Colonic mucosa (tissue), 4 donors: ENCODE data around the gene APPBP2. TPM values are rescaled to one million over a fixed set of nuclear protein-coding genes. Genes with fewer than 3 reads are reported as not detected.
"Not testable (repeated sequence)": the region's sequence is repeated elsewhere in the genome, so short reads cannot be mapped to it uniquely, and the experiment has no call there.

Experiments used
- DNase-seq: peaks from one replicate; pipeline ENCODE4 v3.0.0-alpha.2; 2020
- H3K27ac ChIP-seq: fragments of 200-600 bp; one replicate; pipeline ENCODE4 v1.8.0; 2021
- H3K27me3 ChIP-seq: fragments of 200-600 bp; one replicate; pipeline ENCODE4 v1.8.0; 2021
- H3K36me3 ChIP-seq: fragments of 200-600 bp; one replicate; pipeline ENCODE4 v1.8.0; 2021
- H3K4me1 ChIP-seq: fragments of 200-600 bp; one replicate; pipeline ENCODE4 v1.8.0; 2021; ENCODE audit warnings: mild to moderate bottlenecking
- H3K4me3 ChIP-seq: fragments of 200-600 bp; one replicate; pipeline ENCODE4 v1.8.0; 2021
- H3K9ac ChIP-seq, 2 donors: one replicate each; pipeline ENCODE4 v1.7.0; 2013; ENCODE audit warnings: control low read depth in 2 of 2, low read depth in 2 of 2, low read length in 2 of 2
- H3K9me3 ChIP-seq: fragments of 200-600 bp; one replicate; pipeline ENCODE4 v1.8.0; 2021
- CTCF ChIP-seq: fragments of 200-600 bp; IDR thresholded peaks from one replicate; pipeline ENCODE4 v1.8.0; 2022; ENCODE audit warnings: antibody characterized with exemption, mild to moderate bottlenecking
- intact Hi-C: fragments of 100-400 bp; cut with DNase I; formaldehyde crosslinking; loops from one replicate; pipeline ENCODE4 v1.14.1; 2022
- total RNA-seq, 2 donors: library from RNA; stranded (reverse); fragmentation: NEBNext Ultra II Directional in 1 of 2; extraction: Animal tissue kit (Norgen Biotek cat#: 25700) in 1 of 2; gene quantifications; one replicate each; pipeline ENCODE4 v1.2.1, GENCODE V29; 2021
- donor health status: healthy.
- donor health status: DM: no; HTN: no; CAD: no.
- donor health status: DM: no; HTN: no; CAD: no.

The APPBP2 gene
- total RNA-seq, 2 donors from 2014 or later = 26.7 to 42.0 TPM

- DNase-seq = no peak
- no peaks in the 10 kb centered on the region for H3K27me3 ChIP-seq
- no peaks in the 10 kb centered on the region for H3K9me3 ChIP-seq
- no peak overlapping the region for H3K27ac ChIP-seq
- intact Hi-C loops = no loop called here
- H3K4me3 ChIP-seq = no peak overlapping the region
- TF ChIP-seq CTCF = no peak
- no peak overlapping the region for H3K9ac ChIP-seq
- no peaks in the 10 kb centered on the region for H3K4me1 ChIP-seq
- H3K36me3 ChIP-seq = no peaks in the 10 kb centered on the region
These were observed 102.2 kb downstream of the APPBP2 start for GRCh38 chr17:60423865-60424264.

GRCh38 chr17:60422162-60422665 lies 103.8 kb downstream of the APPBP2 start, which contains the start of gene CHCT1:
TSS of gene CHCT1 (plus strand) at chr17:60422489. CDS start at chr17:60422593, 104 bp downstream.
- peak within 1 kb of the TSS; percentile 55 to 76 for H3K9ac ChIP-seq
- no peak within 1 kb of the TSS for H3K27ac ChIP-seq
- TF ChIP-seq CTCF = no peak

GRCh38 chr17:60421273-60422161 lies 104.5 kb downstream of the APPBP2 start:
- no peak overlapping the region for H3K27ac ChIP-seq

More at GRCh38 chr17:60422162-60422665, 103.8 kb downstream of the APPBP2 start, which contains the start of gene CHCT1:
- peak within 1 kb of the TSS; percentile 42 for H3K4me3 ChIP-seq
- no peak for DNase-seq
- no peaks in the 10 kb centered on the region for H3K9me3 ChIP-seq
- no peaks in the 10 kb centered on the region for H3K36me3 ChIP-seq
- H3K4me1 ChIP-seq = no peaks in the 10 kb centered on the region
- H3K27me3 ChIP-seq = no peaks in the 10 kb centered on the region
- intact Hi-C loops = no loop called here

GRCh38 chr17:60419875-60420274 lies 106.2 kb downstream of the APPBP2 start:
- H3K36me3 ChIP-seq, H3K4me1 ChIP-seq, H3K9ac ChIP-seq, intact Hi-C loops, H3K4me3 ChIP-seq, H3K9me3 ChIP-seq, DNase-seq, H3K27me3 ChIP-seq, H3K27ac ChIP-seq: not testable (repeated sequence)

More at GRCh38 chr17:60421273-60422161, 104.5 kb downstream of the APPBP2 start:
- DNase-seq = peak; percentile 63
- Histone ChIP-seq H3K4me3 (peak overlapping the region; percentile 42), H3K27me3 (no peaks in the 10 kb centered on the region), H3K36me3 (no peaks in the 10 kb centered on the region), H3K9me3 (no peaks in the 10 kb centered on the region), H3K9ac (peak overlapping the region; percentile 55 to 76), H3K4me1 (no peaks in the 10 kb centered on the region)
- peak; percentile 100 for TF ChIP-seq CTCF
- intact Hi-C loops = no loop called here

GRCh38 chr17:60419003-60419402 lies 107.0 kb downstream of the APPBP2 start:
- intact Hi-C loops, DNase-seq, H3K4me1 ChIP-seq, H3K27ac ChIP-seq, H3K9ac ChIP-seq, H3K4me3 ChIP-seq, H3K27me3 ChIP-seq, H3K9me3 ChIP-seq, H3K36me3 ChIP-seq: not testable (repeated sequence)

GRCh38 chr17:60416368-60416925 lies 109.6 kb downstream of the APPBP2 start:
- intact Hi-C loops = no loop called here
- Histone ChIP-seq H3K27me3 (no peaks in the 10 kb centered on the region), H3K9me3 (no peaks in the 10 kb centered on the region), H3K36me3 (no peaks in the 10 kb centered on the region), H3K9ac (no peak overlapping the region), H3K4me1 (no peaks in the 10 kb centered on the region), H3K27ac (no peak overlapping the region), H3K4me3 (no peak overlapping the region)
- DNase-seq = no peak
- no peak for TF ChIP-seq CTCF
